ENCODE results near the gene CACNA2D4. TPM values are rescaled to one million over a fixed set of nuclear protein-coding genes. Genes with fewer than 3 reads are reported as not detected.

The CACNA2D4 gene
- polyA plus RNA-seq, 1 donor = 3.3 TPM

- no peak for DNase-seq
Observed at GRCh38 chr12:1778911-1779310, 139.5 kb downstream of the CACNA2D4 start.

GRCh38 chr12:1777798-1778197, 140.7 kb downstream of the CACNA2D4 start:
- DNase-seq = no peak

- DNase-seq = no peak
Observed at GRCh38 chr12:1776170-1776921, 142.1 kb downstream of the CACNA2D4 start.

GRCh38 chr12:1773937-1774655, 144.4 kb downstream of the CACNA2D4 start:
- no peak for DNase-seq

- DNase-seq = no peak
Observed at GRCh38 chr12:1769809-1770494, 148.5 kb downstream of the CACNA2D4 start.

- no peak for DNase-seq
Observed at GRCh38 chr12:1768615-1769014, 149.8 kb downstream of the CACNA2D4 start.

- no peak for DNase-seq
Observed at GRCh38 chr12:1767407-1768090, 150.9 kb downstream of the CACNA2D4 start.

- DNase-seq = no peak
Observed at GRCh38 chr12:1766110-1766509, 152.3 kb downstream of the CACNA2D4 start.

GRCh38 chr12:1763153-1763552, 155.3 kb downstream of the CACNA2D4 start:
- DNase-seq = no peak

- DNase-seq = no peak
Observed at GRCh38 chr12:1761857-1762256, 156.6 kb downstream of the CACNA2D4 start.

GRCh38 chr12:1760566-1761382, 157.7 kb downstream of the CACNA2D4 start:
- DNase-seq = no peak

GRCh38 chr12:1758887-1759286, 159.6 kb downstream of the CACNA2D4 start:
- no peak for DNase-seq

GRCh38 chr12:1758376-1758775, 160.1 kb downstream of the CACNA2D4 start:
- DNase-seq = no peak

GRCh38 chr12:1750300-1750699, 168.2 kb downstream of the CACNA2D4 start:
- DNase-seq = no peak

- DNase-seq = no peak
Observed at GRCh38 chr12:1749019-1749418, 169.4 kb downstream of the CACNA2D4 start.

GRCh38 chr12:1747609-1748008, 170.8 kb downstream of the CACNA2D4 start:
- DNase-seq = no peak

- no peak for DNase-seq
Observed at GRCh38 chr12:1744932-1745331, 173.5 kb downstream of the CACNA2D4 start.

Other genes with a start within 250 kb of the CACNA2D4 start
- 26.6 TPM for gene ADIPOR2, start 227.6 kb downstream of the CACNA2D4 start, polyA plus RNA-seq (ENCODE audit: insufficient read length)
- 0.31 TPM for gene LRTM2, start 98.1 kb downstream of the CACNA2D4 start, polyA plus RNA-seq (ENCODE audit: insufficient read length)
- gene DCP1B, start 85.8 kb upstream of the CACNA2D4 start, polyA plus RNA-seq (ENCODE audit: insufficient read length) = 11.6 TPM
- gene CACNA1C, start 134.3 kb upstream of the CACNA2D4 start, polyA plus RNA-seq (ENCODE audit: insufficient read length) = 3.4 TPM